K562 (cell line): Measurements from ENCODE around the gene TMEM161B. TPM values are rescaled to one million over a fixed set of nuclear protein-coding genes. Genes with fewer than 3 reads are reported as not detected.

ENCODE experiments used
- ATAC-seq: fragments of 200-7000 bp; cut with Tn5 transposase; 3 replicates; pipeline ENCODE4 v1.9.1; 2020; ENCODE audit warnings: moderate library complexity
- BruUV-seq: library from RNA; stranded (reverse); fragments of 400-500 nt; replicated peaks from 2 replicates; lab custom pipeline; 2021; lab: Mats Ljungman, UMichigan
- CTCF ChIA-PET: fragments of 300-600 bp; formaldehyde crosslinking; extraction: SDS; loops from one replicate; lab custom pipeline; 2021; ENCODE audit warnings: low intra/inter-chr PET ratio; lab: Yijun Ruan, JAX
- POLR2A ChIA-PET: fragments of 300-600, 350-650 bp; sonication (Branson Sonifier 250); formaldehyde crosslinking; extraction: SDS; loops from one replicate; lab custom pipeline; 2021; ENCODE audit warnings: antibody characterized with exemption, inconsistent platforms; lab: Yijun Ruan, JAX
- DNase-seq, 4 experiments: peaks; one replicate each; pipeline versions ENCODE4 v3.0.0 to v3.0.0-alpha.2; 2011 to 2018; ENCODE audit warnings: low spot score in 3 of 4, mixed read lengths in 3 of 4; ENCODE audit errors: extremely low read depth in 1 of 4
- FAIRE-seq: peaks from 2 replicates; lab custom pipeline; 2011; peaks lifted over from hg19 to GRCh38; lab: Jason Lieb, UNC
- H2AFZ ChIP-seq: 2 replicates; pipeline ENCODE4 v1.6.0; 2011; ENCODE audit warnings: low read depth, low read length, control low read depth, inconsistent platforms
- H3K27ac ChIP-seq: fragments of 200-600 bp; 3 replicates; pipeline ENCODE4 v1.8.0; 2011; ENCODE audit warnings: low read depth, mild to moderate bottlenecking, control low read depth, inconsistent platforms, low read length, moderate library complexity, mixed read lengths; ENCODE audit errors: extremely low read depth
- H3K27me3 ChIP-seq, 2 experiments: fragments of 300-600 bp in 1 of 2; 2 replicates in 1 of 2; 3 replicates in 1 of 2; pipeline versions ENCODE4 v1.6.0 to v1.8.0; 2011; ENCODE audit warnings: inconsistent platforms in 2 of 2, low read length in 2 of 2, mild to moderate bottlenecking in 1 of 2, mixed read lengths in 1 of 2, moderate library complexity in 1 of 2; ENCODE audit not compliant: control insufficient read depth in 2 of 2, insufficient read depth in 2 of 2
- H3K36me3 ChIP-seq: fragments of 300-600 bp; 3 replicates; pipeline ENCODE4 v1.8.0; 2011; ENCODE audit warnings: mild to moderate bottlenecking, low read length, inconsistent platforms; ENCODE audit not compliant: control insufficient read depth, insufficient read depth
- H3K4me1 ChIP-seq, 2 experiments: fragments of 200-600 bp in 1 of 2; replicated peaks in 1 of 2; 2 replicates in 1 of 2; 3 replicates in 1 of 2; pipeline versions ENCODE4 v1.5.1 to v1.8.0; 2011; ENCODE audit warnings: inconsistent platforms in 2 of 2, low read length in 2 of 2, mild to moderate bottlenecking in 1 of 2, mixed read lengths in 1 of 2, moderate library complexity in 1 of 2; ENCODE audit not compliant: control insufficient read depth in 2 of 2, insufficient read depth in 2 of 2
- H3K4me2 ChIP-seq: 2 replicates; pipeline ENCODE4 v1.6.1; 2011; ENCODE audit warnings: low read length, control low read depth, inconsistent platforms, mixed read lengths; ENCODE audit not compliant: insufficient read depth
- H3K4me3 ChIP-seq: fragments of 200-600 bp; sonication (generic), shearing (Covaris generic); 2 replicates; pipeline ENCODE4 v1.5.1; 2016; ENCODE audit warnings: control low read depth, inconsistent platforms
- H3K79me2 ChIP-seq: fragments of 200-600 bp; 3 replicates; pipeline ENCODE4 v1.8.0; 2011; ENCODE audit warnings: low read length, inconsistent platforms; ENCODE audit not compliant: control insufficient read depth, insufficient read depth
- H3K9ac ChIP-seq, 2 experiments: 2 replicates each; pipeline versions ENCODE4 v1.6.0 to v1.6.1; 2011; ENCODE audit warnings: low read depth in 2 of 2, low read length in 2 of 2, control low read depth in 1 of 2, inconsistent platforms in 1 of 2, mild to moderate bottlenecking in 1 of 2, mixed read lengths in 1 of 2; ENCODE audit not compliant: insufficient read depth in 1 of 2
- H3K9me1 ChIP-seq: one replicate; pipeline ENCODE4 v1.6.0; 2011; ENCODE audit warnings: inconsistent platforms, mild to moderate bottlenecking, low read length, moderate library complexity; ENCODE audit not compliant: control insufficient read depth, insufficient read depth
- H3K9me3 ChIP-seq: replicated peaks from 2 replicates; pipeline ENCODE4 v1.5.1; 2011; ENCODE audit warnings: low read depth, low read length, inconsistent platforms; ENCODE audit not compliant: control insufficient read depth, insufficient read depth
- H4K20me1 ChIP-seq: replicated peaks from 2 replicates; pipeline ENCODE4 v1.6.1; 2011; ENCODE audit warnings: low read length, inconsistent platforms, mixed read lengths; ENCODE audit not compliant: control insufficient read depth, insufficient read depth
- CREB3 ChIP-seq: fragments of 450-650 bp; conservative IDR thresholded peaks from 2 replicates; pipeline ENCODE4 v1.6.1; 2016; ENCODE audit warnings: missing genetic modification characterization, low read depth, mild to moderate bottlenecking, missing compliant biosample characterization, moderate library complexity
- FIP1L1 ChIP-seq: fragments of 200-400 bp; formaldehyde crosslinking; IDR thresholded peaks from 2 replicates; pipeline ENCODE4 v1.6.1; 2018; ENCODE audit warnings: mild to moderate bottlenecking, low read depth, low read length; ENCODE audit not compliant: poor library complexity, severe bottlenecking
- GABPB2 ChIP-seq: fragments of 250-450 bp; sonication (Bioruptor Pico); conservative IDR thresholded peaks from 2 replicates; pipeline ENCODE4 v1.5.1; 2021; ENCODE audit warnings: mild to moderate bottlenecking
- GTF2A2 ChIP-seq: IDR thresholded peaks from 2 replicates; pipeline ENCODE4 v1.6.1; 2016; ENCODE audit warnings: mild to moderate bottlenecking, missing genetic modification characterization, missing compliant biosample characterization
- HOMEZ ChIP-seq: fragments of 250-450 bp; sonication (Bioruptor Pico); IDR thresholded peaks from 2 replicates; pipeline ENCODE4 v1.4.0; 2020; ENCODE audit warnings: mild to moderate bottlenecking, moderate library complexity
- MITF ChIP-seq: IDR thresholded peaks from 2 replicates; pipeline ENCODE4 v1.6.1; 2014; ENCODE audit warnings: antibody characterized with exemption
- NCOA4 ChIP-seq: fragments of 450-650 bp; IDR thresholded peaks from 2 replicates; pipeline ENCODE4 v1.6.1; 2018; ENCODE audit warnings: mild to moderate bottlenecking; ENCODE audit not compliant: partially characterized antibody
- SMAD4 ChIP-seq: fragments of 250-450 bp; sonication (Bioruptor Pico); conservative IDR thresholded peaks from 2 replicates; pipeline ENCODE4 v1.8.0; 2021; ENCODE audit warnings: inconsistent platforms, mild to moderate bottlenecking, moderate library complexity
- TCF7L2 ChIP-seq: fragments of 150-350 bp; IDR thresholded peaks from 2 replicates; pipeline ENCODE4 v1.6.1; 2016; ENCODE audit warnings: low read depth, mild to moderate bottlenecking, low read length, moderate library complexity
- ZBED1 ChIP-seq: IDR thresholded peaks from 2 replicates; pipeline ENCODE4 v1.6.1; 2014
- ZNF589 ChIP-seq: fragments of 200-800 bp; sonication (Bioruptor generic); IDR thresholded peaks from 2 replicates; pipeline ENCODE4 v1.6.1; 2016; ENCODE audit warnings: low read depth, missing genetic modification characterization, missing compliant biosample characterization
- ZNF644 ChIP-seq: fragments of 200-800 bp; sonication (Bioruptor generic); IDR thresholded peaks from 2 replicates; pipeline ENCODE4 v1.6.1; 2016; ENCODE audit warnings: low read depth, missing genetic modification characterization, missing compliant biosample characterization
- WGBS: fragments of 100-300 bp; shearing (Covaris generic); methylation state at CpG from one replicate; pipeline ENCODE4 v1.1.6; 2016; ENCODE audit warnings: low coverage, mixed read lengths; ENCODE audit not compliant: insufficient coverage; ENCODE audit errors: missing lambda C conversion rate; 5-methylcytosine and 5-hydroxymethylcytosine counted together
- in situ Hi-C: fragments of 300-500 bp; cut with MboI; formaldehyde crosslinking; loops from 4 replicates; pipeline ENCODE4 v1.15.0; 2018; ENCODE audit warnings: inconsistent platforms, mixed read lengths
- intact Hi-C: fragments of 100-400 bp; cut with micrococcal nuclease; formaldehyde crosslinking; loops from 2 replicates; pipeline ENCODE4 v1.14.2; 2022
- polyA plus RNA-seq, 8 experiments: library from polyadenylated mRNA; depleted of rRNA in 4 of 8; stranded (reverse) in 5 of 8; unstranded in 3 of 8; fragments of >200 nt; fragmentation: Nextera tagmentation in 2 of 8; fragmentation: Illumina TruSeq in 1 of 8; extraction: Ambion mirVana in 2 of 8; extraction: Trizol in 1 of 8; gene quantifications; 2 replicates each; pipeline versions ENCODE4 v1.2.1 to v1.2.3, GENCODE V29; 2011 to 2014; ENCODE audit warnings: inconsistent platforms in 1 of 8, missing spikeins in 1 of 8
- total RNA-seq, 7 experiments: library from RNA; depleted of rRNA in 6 of 7; stranded (reverse); fragments of >200 nt in 6 of 7; fragmentation: Illumina TruSeq in 2 of 7; extraction: Trizol in 2 of 7; gene quantifications; 2 replicates each; pipeline versions ENCODE4 v1.2.1 to v1.2.3, GENCODE V29; 2011 to 2021; ENCODE audit warnings: low replicate concordance in 1 of 7

The TMEM161B gene
- total and polyA plus RNA-seq, 9 of the 15 experiments (the other 6 are each of a cell fraction or from before 2014, with no cell fraction given) = 18.9 to 57.1 (median 40.6) TPM

GRCh38 chr5:88245241-88245892 lies 23.3 kb downstream of the TMEM161B start:
- in situ Hi-C loops (no loop called here), intact Hi-C loops (no loop called here)
- TF ChIP-seq ZNF644 (tag) = no peak
- Histone ChIP-seq H3K36me3 (peaks cover 8% of the 10 kb centered on the region; the same call in 2 of the 3 replicates), H3K9me3 (no peaks in the 10 kb centered on the region), H3K4me2 (no peak overlapping the region), H2AFZ (no peak overlapping the region), H3K9ac (no peak overlapping the region), H3K4me1 (no peaks in the 10 kb centered on the region; a peak in 3 of 5 replicates), H3K79me2 (peaks cover 98% of the 10 kb centered on the region), H3K27me3 (no peaks in the 10 kb centered on the region), H3K27ac (no peak overlapping the region), H4K20me1 (peaks cover 20% of the 10 kb centered on the region), H3K4me3 (no peak overlapping the region), H3K9me1 (no peaks in the 10 kb centered on the region)
- ChIA-PET POLR2A (no interaction called here), CTCF (no interaction called here)
- 82% methylated on average over 1 of the region's 1 CpG for WGBS
- DNase-seq = no peak
- no peak for ATAC-seq
- FAIRE-seq = no peak
- BruUV-seq = no TSS peak

GRCh38 chr5:88244686-88245085 lies 24.0 kb downstream of the TMEM161B start:
- Histone ChIP-seq H3K4me1 (no peaks in the 10 kb centered on the region; a peak in 3 of 5 replicates), H3K9me1 (no peaks in the 10 kb centered on the region), H3K4me2 (no peak overlapping the region), H3K79me2 (peaks cover 97% of the 10 kb centered on the region), H2AFZ (no peak overlapping the region), H4K20me1 (peaks cover 17% of the 10 kb centered on the region), H3K27ac (no peak overlapping the region), H3K4me3 (no peak overlapping the region), H3K9me3 (no peaks in the 10 kb centered on the region), H3K9ac (no peak overlapping the region), H3K27me3 (no peaks in the 10 kb centered on the region), H3K36me3 (peaks cover 11% of the 10 kb centered on the region)
- DNase-seq (no peak), ATAC-seq (no peak), FAIRE-seq (no peak)
- WGBS = 93% methylated on average over 2 of the region's 2 CpGs
- no TSS peak for BruUV-seq
- CTCF ChIA-PET = no interaction called here
- in situ Hi-C loops (no loop called here), intact Hi-C loops (no loop called here)
- POLR2A ChIA-PET = no interaction called here
- no peak for TF ChIP-seq ZNF589 (CRISPR knock-in tag)
- TF ChIP-seq HOMEZ = no peak
- TF ChIP-seq GABPB2 = no peak
- no peak for TF ChIP-seq GTF2A2
- no peak for TF ChIP-seq CREB3 (tag)
- no peak for TF ChIP-seq SMAD4 (CRISPR knock-in tag)
- TF ChIP-seq MITF = no peak
- TF ChIP-seq NCOA4 = no peak
- TF ChIP-seq FIP1L1 = no peak
- TF ChIP-seq ZBED1 = no peak
- TF ChIP-seq TCF7L2 = no peak
